Stimulated activated CD8-positive, alpha-beta memory T cell treated with anti-CD3 and anti-CD28 coated beads, Interleukin-15, amount 100 ng/mL, for 4 hours (primary cell): Measurements from ENCODE around the gene EFCC1.

ENCODE experiments used
- DNase-seq, 2 donors: peaks; one replicate each; pipeline ENCODE4 v3.0.0-alpha.2; 2020; ENCODE audit warnings: low read depth in 2 of 2

Gene EFCC1

GRCh38 chr3:129014793-129015345 lies 13.8 kb downstream of the EFCC1 start:
- no peak for DNase-seq

- no peak for DNase-seq
Observed at GRCh38 chr3:129015388-129016105, 14.4 kb downstream of the EFCC1 start.

- DNase-seq = peak in 1 of 2 donors; percentile 36
Observed at GRCh38 chr3:129016356-129016719, 15.2 kb downstream of the EFCC1 start.

DNA sequence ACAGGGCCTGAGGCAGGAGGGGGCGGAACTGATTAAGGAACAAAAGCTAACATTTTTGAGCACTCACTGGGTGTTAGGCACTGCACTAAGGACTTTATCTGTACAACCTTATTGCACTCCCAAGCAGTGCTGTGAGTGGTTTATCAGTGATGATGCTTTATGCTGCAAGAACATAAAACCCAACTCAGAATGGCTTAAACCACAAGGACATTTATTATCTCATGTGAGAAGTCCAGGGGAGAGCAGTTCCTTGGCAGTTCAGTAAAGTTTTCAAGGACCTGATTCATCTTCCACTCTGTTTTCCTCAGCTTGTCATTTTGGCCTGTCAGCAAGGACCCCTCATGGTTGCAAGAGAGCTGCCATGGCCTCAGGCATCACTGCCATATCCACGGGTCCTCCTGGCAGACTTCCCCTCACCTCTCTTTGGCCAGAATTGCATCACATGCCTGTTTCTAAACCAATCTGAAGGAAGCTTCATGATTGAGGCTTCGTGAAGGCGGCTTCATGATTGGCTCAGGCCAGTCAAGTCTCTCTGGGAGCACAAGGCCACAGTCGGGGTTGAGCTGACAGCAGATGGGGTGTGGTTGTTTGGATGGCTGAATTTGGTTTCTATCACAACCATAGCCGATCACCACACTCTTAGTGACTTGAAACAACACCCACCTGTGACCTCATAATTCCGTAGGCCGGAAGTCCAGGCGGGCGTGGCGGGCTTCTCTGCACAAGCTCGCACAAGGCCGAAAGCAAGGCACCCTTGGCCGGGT lies 15.8 kb downstream of the EFCC1 start:
- DNase-seq = no peak

DNA sequence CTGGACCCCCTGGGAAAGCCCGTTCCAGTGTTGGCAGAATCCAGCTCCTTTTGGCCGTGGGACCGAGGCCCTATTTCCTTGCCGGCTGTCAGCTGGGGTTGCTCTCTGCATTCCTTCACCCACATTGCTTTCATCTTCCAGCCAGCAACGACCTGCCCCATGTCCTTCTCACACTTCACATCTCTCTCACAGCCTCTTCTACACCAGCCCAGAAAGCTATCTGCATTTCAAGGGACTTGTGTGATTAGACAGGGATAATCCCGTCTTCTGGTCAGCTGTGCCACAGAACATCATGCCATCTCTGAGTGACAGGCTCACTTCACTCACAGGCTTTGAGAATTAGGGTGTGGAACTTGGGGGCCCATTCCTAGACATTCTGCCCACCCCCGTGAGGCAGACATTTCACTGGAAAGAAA lies 16.4 kb downstream of the EFCC1 start:
- DNase-seq = no peak

GRCh38 chr3:129018271-129018670 lies 17.2 kb downstream of the EFCC1 start:
- DNase-seq = no peak

GRCh38 chr3:129018751-129019150 lies 17.6 kb downstream of the EFCC1 start:
- no peak for DNase-seq

- no peak for DNase-seq
Observed at GRCh38 chr3:129019266-129019665, 18.2 kb downstream of the EFCC1 start.

- DNase-seq = no peak
Observed at GRCh38 chr3:129020691-129021090, 19.6 kb downstream of the EFCC1 start.

DNA sequence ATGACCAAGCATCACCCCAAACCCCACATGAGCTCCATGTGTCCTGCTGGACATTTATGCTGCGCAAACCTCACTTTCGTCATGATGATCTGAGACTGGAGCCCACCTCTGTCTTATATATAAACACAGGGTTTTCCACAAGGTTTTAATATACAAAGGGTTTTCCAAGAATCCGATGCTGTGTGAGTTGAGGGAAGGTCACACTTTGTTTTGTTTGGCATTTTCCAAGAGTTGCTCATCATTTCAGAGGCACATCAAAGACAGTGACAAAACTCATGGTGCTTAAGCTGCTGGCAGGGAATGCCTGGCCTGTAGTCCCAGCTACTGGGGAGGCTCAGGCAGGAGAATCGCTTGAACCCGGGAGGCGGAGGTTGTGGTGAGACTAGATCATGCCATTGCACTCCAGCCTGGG lies 20.0 kb downstream of the EFCC1 start:
- no peak for DNase-seq

GRCh38 chr3:129022114-129023007 lies 21.3 kb downstream of the EFCC1 start:
- DNase-seq = no peak

GRCh38 chr3:129023008-129023358 lies 21.9 kb downstream of the EFCC1 start:
- no peak for DNase-seq

DNA sequence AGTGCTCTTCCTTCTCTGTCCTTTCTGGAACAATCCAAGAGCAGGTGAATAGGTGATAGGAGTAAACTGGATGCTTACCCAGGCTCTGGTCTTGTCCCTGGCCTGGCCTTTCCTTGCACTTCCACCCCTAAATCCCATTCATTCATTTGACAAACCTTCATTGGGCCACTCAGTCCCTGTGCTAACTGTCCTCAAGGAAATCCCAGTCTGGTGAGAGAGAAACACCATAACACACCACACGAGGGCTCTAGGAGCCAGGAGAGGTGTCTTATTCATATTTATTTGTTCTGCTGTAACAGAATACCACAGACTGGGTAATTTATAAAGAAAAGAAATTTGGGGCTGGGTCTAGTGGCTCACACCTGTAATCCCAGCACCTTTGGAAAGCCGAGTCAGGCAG lies 22.8 kb downstream of the EFCC1 start:
- no peak for DNase-seq

GRCh38 chr3:129025108-129025507 lies 24.0 kb downstream of the EFCC1 start:
- no peak for DNase-seq

GRCh38 chr3:129025691-129026435 lies 24.8 kb downstream of the EFCC1 start:
- no peak for DNase-seq

- peak; percentile 83 to 85 for DNase-seq
Observed at GRCh38 chr3:129026728-129027543, 25.8 kb downstream of the EFCC1 start.

DNA sequence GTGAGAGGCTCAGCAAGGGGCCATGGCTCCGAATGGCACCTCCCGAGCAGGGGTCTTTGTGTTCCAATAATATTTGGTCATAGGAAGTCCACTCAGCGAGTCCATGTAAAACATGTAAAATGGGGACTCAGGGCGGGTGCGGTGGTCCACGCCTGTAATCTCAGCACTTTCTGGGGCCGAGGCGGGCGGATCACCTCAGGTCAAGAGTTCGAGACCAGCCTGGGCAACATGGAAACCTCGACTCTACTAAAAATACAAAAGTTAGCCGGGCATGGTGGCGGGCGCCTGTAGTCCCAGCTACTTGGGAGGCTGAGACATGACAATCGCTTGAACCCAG lies 26.4 kb downstream of the EFCC1 start:
- DNase-seq = no peak

GRCh38 chr3:129028866-129029265 lies 27.8 kb downstream of the EFCC1 start:
- DNase-seq = no peak

- no peak for DNase-seq
Observed at GRCh38 chr3:129030611-129031010, 29.5 kb downstream of the EFCC1 start.

GRCh38 chr3:129031476-129032215 lies 30.5 kb downstream of the EFCC1 start:
- no peak for DNase-seq
